GDM1 (cell line): ENCODE measurements around the gene KCND1.
A peak's percentile ranks its signal among the peaks of the same experiment; 100 is the strongest.
"Not testable (repeated sequence)": the region's sequence is repeated elsewhere in the genome, so short reads cannot be mapped to it uniquely, and the experiment has no call there.

Source experiments
- DNase-seq: peaks from one replicate; lab custom pipeline; 2025; lab: John Stamatoyannopoulos, UW

KCND1 gene

GRCh38 chrX:48971249-48972219, at the start of gene KCND1:
Gene KCND1, minus strand, starts transcription at chrX:48971844. Its CDS starts 1,573 bp downstream, at chrX:48970271.
- peak; percentile 10 for DNase-seq

- DNase-seq: no peak
These were observed 48.1 kb upstream of the KCND1 start for GRCh38 chrX:49019599-49020249.

GRCh38 chrX:49019050-49019449, 47.4 kb upstream of the KCND1 start:
- DNase-seq: no peak

- DNase-seq: no peak
These were observed 32.1 kb upstream of the KCND1 start for GRCh38 chrX:49003696-49004095.

- DNase-seq: peak; percentile 59
These were observed 30.7 kb upstream of the KCND1 start, which contains the start of gene GRIPAP1 for GRCh38 chrX:49002091-49002935. Gene GRIPAP1, minus strand, starts transcription at chrX:49002264. Its CDS starts 35 bp downstream, at chrX:49002229.

- DNase-seq: peak; percentile 8
These were observed 30.0 kb upstream of the KCND1 start for GRCh38 chrX:49001521-49002090.

DNA sequence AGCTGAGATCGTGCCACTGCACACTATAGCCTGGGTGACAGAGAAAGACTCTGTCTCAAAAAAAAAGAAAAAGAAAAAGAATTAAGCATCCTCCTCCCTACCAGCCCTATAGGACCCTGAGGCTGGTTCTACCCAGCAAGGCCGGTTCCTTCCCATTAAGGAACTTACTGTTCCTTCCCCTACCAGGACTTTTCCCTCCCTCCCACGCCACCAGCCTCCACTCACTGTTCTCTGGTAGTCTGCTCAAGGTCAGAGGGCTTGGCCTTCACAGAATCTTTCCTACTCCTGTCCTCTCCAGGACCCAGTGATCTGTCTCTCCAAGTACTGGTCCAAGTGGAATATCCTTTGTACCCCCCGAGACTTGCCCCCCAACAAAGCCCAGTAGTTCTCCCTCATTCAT, 29.0 kb upstream of the KCND1 start:
- no peak for DNase-seq

- no peak for DNase-seq
These were observed 27.4 kb upstream of the KCND1 start for GRCh38 chrX:48999030-48999429.

- DNase-seq: no peak
These were observed 26.7 kb upstream of the KCND1 start for GRCh38 chrX:48998391-48998790.

GRCh38 chrX:48997865-48998264, 26.2 kb upstream of the KCND1 start:
- no peak for DNase-seq

GRCh38 chrX:48997455-48997854, 25.8 kb upstream of the KCND1 start:
- no peak for DNase-seq

- no peak for DNase-seq
These were observed 25.3 kb upstream of the KCND1 start for GRCh38 chrX:48996969-48997368.

- DNase-seq: no peak
These were observed 20.7 kb upstream of the KCND1 start for GRCh38 chrX:48992341-48992740.

DNA sequence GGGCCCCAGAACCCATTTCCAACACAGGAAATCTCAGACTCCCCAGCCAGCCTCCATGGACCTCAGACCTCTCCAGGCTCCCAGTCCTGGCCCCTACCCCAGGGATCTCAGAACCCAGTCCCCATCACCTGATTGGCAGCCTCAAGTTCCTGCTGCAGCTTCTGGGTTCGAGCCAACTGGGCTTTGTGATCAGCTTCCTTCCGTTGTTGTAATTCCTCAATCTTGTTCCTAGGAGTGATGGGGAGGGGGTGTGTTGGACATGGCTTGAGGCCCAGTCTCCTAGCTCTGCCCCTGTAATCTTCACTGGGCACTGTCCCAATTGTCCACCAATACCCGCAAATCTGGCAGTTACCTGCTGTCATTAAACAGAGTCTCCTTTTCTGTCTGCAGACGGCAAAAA, 17.8 kb upstream of the KCND1 start:
- DNase-seq: no peak

DNA sequence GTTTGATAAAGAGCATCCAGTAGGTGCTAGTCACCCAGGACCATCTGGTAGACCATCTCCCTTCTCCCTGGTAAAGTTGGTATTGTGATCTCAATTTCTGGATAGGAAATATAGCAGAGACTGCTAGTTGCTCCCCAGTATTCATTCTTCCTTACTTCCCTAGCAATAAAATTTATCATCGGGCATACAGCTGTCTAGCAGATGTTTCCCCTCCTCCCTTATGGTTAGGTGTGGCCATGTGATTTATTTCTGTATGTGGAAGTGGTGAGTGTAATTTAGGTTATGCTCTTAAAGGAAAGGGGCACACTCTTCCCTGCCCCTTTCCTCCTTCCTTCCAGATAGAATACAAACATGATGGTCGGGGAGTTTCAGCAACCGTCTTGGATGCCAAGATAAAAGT, 12.3 kb upstream of the KCND1 start:
- DNase-seq: no peak

- DNase-seq: no peak
These were observed 11.4 kb upstream of the KCND1 start for GRCh38 chrX:48983081-48983480.

- DNase-seq: no peak
These were observed 9.5 kb upstream of the KCND1 start for GRCh38 chrX:48981178-48981577.

- not testable (repeated sequence) for DNase-seq
These were observed 8.7 kb upstream of the KCND1 start for GRCh38 chrX:48980341-48980740.

DNA sequence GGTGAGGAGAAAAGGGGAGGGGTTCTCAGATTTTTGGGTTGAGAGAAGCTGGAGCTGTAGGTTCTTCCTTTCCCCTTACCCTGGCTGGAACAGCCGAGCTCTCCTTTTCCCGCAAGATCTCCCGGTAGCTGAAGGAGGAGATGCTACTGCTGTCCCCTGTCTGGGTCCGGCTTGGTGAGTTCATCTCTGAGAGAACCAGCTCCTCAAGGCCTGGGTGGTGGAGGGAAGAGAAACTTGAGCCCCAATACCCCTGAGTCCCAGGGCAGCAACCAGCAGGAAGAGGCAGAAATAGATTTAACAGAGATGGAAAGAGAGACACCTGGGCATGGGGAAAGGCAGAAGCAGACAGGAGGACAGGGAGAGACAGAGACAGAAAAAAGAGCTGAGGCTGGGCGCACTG, 6.6 kb upstream of the KCND1 start:
- no peak for DNase-seq

GRCh38 chrX:48976086-48976485, 4.4 kb upstream of the KCND1 start:
- DNase-seq: no peak

- no peak for DNase-seq
These were observed 3.9 kb upstream of the KCND1 start for GRCh38 chrX:48975541-48975940.

DNA sequence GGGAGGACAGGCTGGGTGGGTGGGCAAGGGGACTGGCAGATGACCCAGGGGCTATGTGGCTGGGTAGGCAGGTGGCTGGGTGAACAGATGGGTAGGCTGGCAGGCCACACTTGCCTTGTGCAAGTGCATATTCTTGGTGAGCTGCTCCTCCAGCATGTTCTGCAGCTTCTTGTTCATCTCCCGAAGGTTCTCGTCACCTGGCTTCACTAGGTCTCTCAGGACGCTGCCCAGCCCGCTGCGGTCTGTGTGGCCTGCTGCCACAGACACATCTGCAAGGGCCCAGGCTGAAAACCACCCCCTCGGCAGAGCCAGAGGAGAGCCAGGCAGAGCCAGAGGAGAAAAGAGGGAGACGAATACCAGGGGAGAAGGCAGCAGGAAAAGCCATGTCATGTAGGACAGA, 3.4 kb upstream of the KCND1 start:
- no peak for DNase-seq
